H9 (cell line): ENCODE results near the gene CDC25B. TPM values are rescaled to one million over a fixed set of nuclear protein-coding genes. Genes with fewer than 3 reads are reported as not detected.

ENCODE experiments used
- DNase-seq: peaks from one replicate; pipeline ENCODE4 v3.0.0-alpha.2; 2017
- H2AFZ ChIP-seq: one replicate; pipeline ENCODE4 v1.6.1; 2013; ENCODE audit warnings: mild to moderate bottlenecking, low read length, control low read depth, moderate library complexity
- H2AK5ac ChIP-seq: 2 replicates; pipeline ENCODE4 v1.6.1; 2013; ENCODE audit warnings: low read length, control low read depth, mixed read lengths; ENCODE audit not compliant: insufficient read length
- H2BK120ac ChIP-seq: one replicate; pipeline ENCODE4 v1.6.1; 2013; ENCODE audit warnings: low read depth, mild to moderate bottlenecking, low read length, control low read depth, inconsistent platforms; ENCODE audit not compliant: poor library complexity, severe bottlenecking
- H2BK12ac ChIP-seq: 2 replicates; pipeline ENCODE4 v1.6.1; 2013; ENCODE audit warnings: low read length, control low read depth, mixed read lengths, low read depth; ENCODE audit not compliant: insufficient read length
- H2BK15ac ChIP-seq: 2 replicates; pipeline ENCODE4 v1.6.1; 2013; ENCODE audit warnings: low read depth, low read length, control low read depth
- H2BK20ac ChIP-seq: one replicate; pipeline ENCODE4 v1.6.1; 2013; ENCODE audit warnings: low read depth, mild to moderate bottlenecking, low read length, control low read depth, inconsistent platforms; ENCODE audit not compliant: poor library complexity, severe bottlenecking
- H2BK5ac ChIP-seq: 2 replicates; pipeline ENCODE4 v1.6.1; 2013; ENCODE audit warnings: low read length, control low read depth, mixed read lengths; ENCODE audit not compliant: insufficient read length
- H3K14ac ChIP-seq: 2 replicates; pipeline ENCODE4 v1.6.1; 2013; ENCODE audit warnings: low read length, control low read depth; ENCODE audit not compliant: insufficient read depth
- H3K18ac ChIP-seq: 2 replicates; pipeline ENCODE4 v1.6.1; 2013; ENCODE audit warnings: low read depth, mild to moderate bottlenecking, mixed read lengths, low read length, control low read depth; ENCODE audit not compliant: insufficient read length
- H3K23ac ChIP-seq: 2 replicates; pipeline ENCODE4 v1.6.1; 2013; ENCODE audit warnings: low read length, control low read depth, mixed read lengths, low read depth; ENCODE audit not compliant: insufficient read length
- H3K23me2 ChIP-seq: 2 replicates; pipeline ENCODE4 v1.6.1; 2013; ENCODE audit warnings: low read depth, mild to moderate bottlenecking, mixed read lengths, low read length, control low read depth; ENCODE audit not compliant: insufficient read length, poor library complexity, severe bottlenecking
- H3K27ac ChIP-seq: 2 replicates; pipeline ENCODE4 v1.5.1; 2013; ENCODE audit warnings: low read length, control low read depth, mixed read lengths, low read depth; ENCODE audit not compliant: insufficient read length
- H3K27me3 ChIP-seq: 2 replicates; pipeline ENCODE4 v1.6.1; 2013; ENCODE audit warnings: low read length, control low read depth, inconsistent platforms; ENCODE audit not compliant: insufficient read depth
- H3K4ac ChIP-seq: 2 replicates; pipeline ENCODE4 v1.6.1; 2013; ENCODE audit warnings: low read depth, mild to moderate bottlenecking, control low read depth, inconsistent platforms, low read length, moderate library complexity
- H3K4me1 ChIP-seq: 2 replicates; pipeline ENCODE4 v1.6.1; 2013; ENCODE audit warnings: low read length, control low read depth, inconsistent platforms; ENCODE audit not compliant: insufficient read depth
- H3K4me2 ChIP-seq: 2 replicates; pipeline ENCODE4 v1.6.1; 2013; ENCODE audit warnings: low read length, control low read depth, mixed read lengths; ENCODE audit not compliant: insufficient read length, insufficient read depth
- H3K56ac ChIP-seq: 2 replicates; pipeline ENCODE4 v1.6.1; 2013; ENCODE audit warnings: low read depth, mild to moderate bottlenecking, mixed read lengths, low read length, control low read depth; ENCODE audit not compliant: insufficient read length
- H3K79me1 ChIP-seq: 2 replicates; pipeline ENCODE4 v1.6.1; 2013; ENCODE audit warnings: low read depth, mild to moderate bottlenecking, moderate library complexity, low read length, control low read depth, inconsistent platforms; ENCODE audit not compliant: insufficient read depth, poor library complexity, severe bottlenecking
- H3K79me2 ChIP-seq: 2 replicates; pipeline ENCODE4 v1.6.1; 2013; ENCODE audit warnings: low read length, control low read depth, inconsistent platforms; ENCODE audit not compliant: insufficient read depth
- H3K9ac ChIP-seq: 2 replicates; pipeline ENCODE4 v1.6.1; 2013; ENCODE audit warnings: low read length, control low read depth, mixed read lengths; ENCODE audit not compliant: insufficient read length; ENCODE audit errors: extremely low read depth
- H3K9me3 ChIP-seq: one replicate; pipeline ENCODE4 v1.6.1; 2013; ENCODE audit warnings: low read depth, low read length, inconsistent platforms; ENCODE audit not compliant: control insufficient read depth
- H3T11ph ChIP-seq: one replicate; pipeline ENCODE4 v1.6.1; 2013; ENCODE audit warnings: mild to moderate bottlenecking, low read length, control low read depth, inconsistent platforms
- H4K20me1 ChIP-seq: one replicate; pipeline ENCODE4 v1.6.1; 2013; ENCODE audit not compliant: control insufficient read depth, insufficient read length, insufficient read depth
- H4K5ac ChIP-seq: 2 replicates; pipeline ENCODE4 v1.6.1; 2013; ENCODE audit warnings: low read depth, mild to moderate bottlenecking, mixed read lengths, low read length, control low read depth; ENCODE audit not compliant: insufficient read length
- H4K8ac ChIP-seq: replicated peaks from 2 replicates; pipeline ENCODE4 v1.6.1; 2013; ENCODE audit warnings: low read length, control low read depth, mixed read lengths, low read depth; ENCODE audit not compliant: insufficient read length
- H4K91ac ChIP-seq: 2 replicates; pipeline ENCODE4 v1.6.1; 2013; ENCODE audit warnings: low read depth, mild to moderate bottlenecking, moderate library complexity, mixed read lengths, low read length, control low read depth; ENCODE audit not compliant: insufficient read length
- H3K27ac Mint-ChIP-seq, 3 experiments: 2 replicates in 2 of 3; 3 replicates in 1 of 3; pipeline ENCODE4 v1.8.0; 2020 to 2021; ENCODE audit warnings: mixed read lengths in 3 of 3, mild to moderate bottlenecking in 1 of 3, moderate library complexity in 1 of 3
- H3K27me3 Mint-ChIP-seq: 2 replicates; pipeline ENCODE4 v1.8.0; 2021; ENCODE audit warnings: low read depth, mild to moderate bottlenecking, moderate library complexity, mixed read lengths
- H3K36me3 Mint-ChIP-seq, 3 experiments: 2 replicates in 2 of 3; 3 replicates in 1 of 3; pipeline ENCODE4 v1.8.0; 2020 to 2021; ENCODE audit warnings: low read depth in 3 of 3, mixed read lengths in 3 of 3; ENCODE audit not compliant: insufficient read depth in 1 of 3
- H3K4me1 Mint-ChIP-seq, 2 experiments: 2 replicates each; pipeline ENCODE4 v1.8.0; 2020; ENCODE audit warnings: mixed read lengths in 2 of 2
- H3K4me3 Mint-ChIP-seq, 2 experiments: 2 replicates in 1 of 2; 3 replicates in 1 of 2; pipeline ENCODE4 v1.8.0; 2020 to 2021; ENCODE audit warnings: mild to moderate bottlenecking in 2 of 2, mixed read lengths in 2 of 2, moderate library complexity in 1 of 2
- H3K9me3 Mint-ChIP-seq, 2 experiments: 2 replicates in 1 of 2; 3 replicates in 1 of 2; pipeline ENCODE4 v1.8.0; 2020; ENCODE audit warnings: mild to moderate bottlenecking in 2 of 2, mixed read lengths in 2 of 2, moderate library complexity in 1 of 2
- WGBS: extraction: QIAGEN DNeasy Blood & Tissue Kit; methylation state at CpG from one replicate; pipeline ENCODE4 v1.1.7; 2013; ENCODE audit warnings: missing lambda C conversion rate, low lambda C conversion rate, mixed read lengths; ENCODE audit not compliant: insufficient read length; ENCODE audit errors: extremely low coverage; 5-methylcytosine and 5-hydroxymethylcytosine counted together
- total RNA-seq: library from RNA; stranded (reverse); gene quantifications from 2 replicates; pipeline ENCODE4 v1.2.1, GENCODE V29; 2021
- TF ChIP-seq, protein P1 (sequence below): fragments of 200-600 bp; sonication (generic); conservative IDR thresholded peaks from 3 replicates; pipeline ENCODE4 v1.8.0; 2021; ENCODE audit warnings: antibody characterized with exemption, mild to moderate bottlenecking

Gene CDC25B
- total RNA-seq, 1 experiment from 2014 or later, result 24.0 TPM

DNA sequence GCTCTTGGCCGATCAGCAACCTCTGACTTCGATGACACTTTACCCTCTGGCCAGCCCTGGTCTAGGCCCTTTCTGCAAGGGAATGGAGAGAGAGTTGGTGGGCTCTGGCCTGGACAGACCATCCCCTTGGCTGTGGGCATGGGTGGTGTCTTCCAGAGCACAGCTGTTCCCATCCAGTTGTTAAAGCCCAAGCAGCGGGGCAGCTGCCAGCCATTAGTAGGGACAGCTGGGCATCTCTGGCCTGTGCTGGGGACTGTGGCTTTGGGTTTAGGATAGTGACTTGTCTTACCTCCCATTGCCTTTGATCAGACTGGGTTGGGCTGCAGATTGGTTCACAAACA lies 2.8 kb downstream of the CDC25B start:
- no peak overlapping the region for H3T11ph ChIP-seq
- WGBS, result no CpG with 5 or more reads among the region's 3 CpGs
- no peak overlapping the region for H2BK15ac ChIP-seq
- no peak overlapping the region for H4K5ac ChIP-seq
- H3K79me1 ChIP-seq, result no peaks in the 10 kb centered on the region
- H3K4me1 ChIP-seq, result no peaks in the 10 kb centered on the region; the same call in 1 of the 2 replicates
- H3K56ac ChIP-seq, result no peak overlapping the region
- Mint-ChIP-seq H3K9me3 (no peaks in the 10 kb centered on the region), H3K27me3 (peaks cover 15% of the 10 kb centered on the region), H3K4me3 (peak overlapping the region in 1 of 2 experiments; percentile 63; a peak in 2 of 5 replicates), H3K36me3 (peaks cover 24 to 35% (median 29%) of the 10 kb centered on the region in 3 experiments), H3K27ac (peak overlapping the region in 2 of 3 experiments; percentile 63 to 96; a peak in 4 of 7 replicates), H3K4me1 (peaks cover 42 to 55% of the 10 kb centered on the region in 2 experiments)
- TF ChIP-seq, protein P1, sequence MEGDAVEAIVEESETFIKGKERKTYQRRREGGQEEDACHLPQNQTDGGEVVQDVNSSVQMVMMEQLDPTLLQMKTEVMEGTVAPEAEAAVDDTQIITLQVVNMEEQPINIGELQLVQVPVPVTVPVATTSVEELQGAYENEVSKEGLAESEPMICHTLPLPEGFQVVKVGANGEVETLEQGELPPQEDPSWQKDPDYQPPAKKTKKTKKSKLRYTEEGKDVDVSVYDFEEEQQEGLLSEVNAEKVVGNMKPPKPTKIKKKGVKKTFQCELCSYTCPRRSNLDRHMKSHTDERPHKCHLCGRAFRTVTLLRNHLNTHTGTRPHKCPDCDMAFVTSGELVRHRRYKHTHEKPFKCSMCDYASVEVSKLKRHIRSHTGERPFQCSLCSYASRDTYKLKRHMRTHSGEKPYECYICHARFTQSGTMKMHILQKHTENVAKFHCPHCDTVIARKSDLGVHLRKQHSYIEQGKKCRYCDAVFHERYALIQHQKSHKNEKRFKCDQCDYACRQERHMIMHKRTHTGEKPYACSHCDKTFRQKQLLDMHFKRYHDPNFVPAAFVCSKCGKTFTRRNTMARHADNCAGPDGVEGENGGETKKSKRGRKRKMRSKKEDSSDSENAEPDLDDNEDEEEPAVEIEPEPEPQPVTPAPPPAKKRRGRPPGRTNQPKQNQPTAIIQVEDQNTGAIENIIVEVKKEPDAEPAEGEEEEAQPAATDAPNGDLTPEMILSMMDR, result no peak
- H3K79me2 ChIP-seq, result no peaks in the 10 kb centered on the region
- no peaks in the 10 kb centered on the region for H3K27me3 ChIP-seq
- no peaks in the 10 kb centered on the region for H4K20me1 ChIP-seq
- H3K14ac ChIP-seq, result no peak overlapping the region
- peaks cover 19% of the 10 kb centered on the region for H3K23me2 ChIP-seq
- no peak overlapping the region for H2BK20ac ChIP-seq
- H3K4me2 ChIP-seq, result no peak overlapping the region
- H2BK12ac ChIP-seq, result no peak overlapping the region
- no peak overlapping the region for H4K91ac ChIP-seq
- H2BK120ac ChIP-seq, result no peak overlapping the region
- H3K27ac ChIP-seq, result no peak overlapping the region
- no peak overlapping the region for H3K18ac ChIP-seq
- no peak overlapping the region for H2BK5ac ChIP-seq
- H2AFZ ChIP-seq, result no peak overlapping the region
- H2AK5ac ChIP-seq, result no peak overlapping the region
- no peak overlapping the region for H3K9ac ChIP-seq
- H3K9me3 ChIP-seq, result no peaks in the 10 kb centered on the region
- H3K4ac ChIP-seq, result no peak overlapping the region
- no peak for DNase-seq
- no peak overlapping the region for H4K8ac ChIP-seq
- H3K23ac ChIP-seq, result no peak overlapping the region
